COLO668 (cell line): ENCODE results near the gene ARHGAP44.

Experiments
- DNase-seq: peaks from one replicate; lab custom pipeline; 2025; ENCODE audit not compliant: unreplicated experiment; lab: John Stamatoyannopoulos, UW

The ARHGAP44 gene

DNA sequence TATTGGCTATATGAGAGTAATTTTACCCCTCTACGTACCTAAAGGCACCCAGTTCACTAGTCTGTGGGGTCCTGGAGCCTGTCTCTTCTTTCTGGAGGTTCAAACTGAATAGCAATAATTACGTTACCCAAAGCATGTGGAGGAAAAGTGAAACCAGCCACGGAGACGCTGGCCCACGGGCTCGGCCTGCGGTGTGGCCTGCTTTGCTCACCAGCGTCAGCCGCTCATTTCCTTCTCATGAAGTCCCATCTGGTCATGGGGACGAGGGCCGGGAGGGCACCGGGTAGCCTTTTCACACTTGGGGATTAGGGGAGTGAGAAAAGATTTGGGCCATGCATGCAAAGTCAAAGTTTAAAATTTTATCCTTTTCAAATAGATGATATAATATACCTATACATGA is 201.6 kb downstream of the ARHGAP44 start:
- DNase-seq: no peak

- DNase-seq: no peak
Measured at GRCh38 chr17:12992676-12993075, 203.4 kb downstream of the ARHGAP44 start.

DNA sequence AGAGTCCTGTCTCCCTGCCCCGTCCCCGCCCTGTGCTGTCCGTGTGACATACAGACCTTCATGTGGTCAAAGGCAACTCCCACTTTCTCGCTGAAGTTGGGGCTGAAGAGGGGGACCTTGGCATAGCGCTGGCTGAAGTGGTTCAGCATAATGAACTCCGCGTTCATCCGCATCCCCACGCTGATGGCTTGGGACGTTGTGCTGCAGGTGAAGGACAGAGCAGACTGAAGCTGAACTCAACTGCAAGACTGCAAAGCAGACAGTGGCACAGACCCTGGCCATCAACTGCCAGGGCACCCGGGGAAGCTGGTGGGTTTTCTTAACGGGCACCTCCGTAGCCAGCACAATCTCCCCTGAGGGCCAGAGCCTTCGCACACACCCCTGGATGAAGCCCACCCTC is 204.3 kb downstream of the ARHGAP44 start:
- DNase-seq: no peak

DNA sequence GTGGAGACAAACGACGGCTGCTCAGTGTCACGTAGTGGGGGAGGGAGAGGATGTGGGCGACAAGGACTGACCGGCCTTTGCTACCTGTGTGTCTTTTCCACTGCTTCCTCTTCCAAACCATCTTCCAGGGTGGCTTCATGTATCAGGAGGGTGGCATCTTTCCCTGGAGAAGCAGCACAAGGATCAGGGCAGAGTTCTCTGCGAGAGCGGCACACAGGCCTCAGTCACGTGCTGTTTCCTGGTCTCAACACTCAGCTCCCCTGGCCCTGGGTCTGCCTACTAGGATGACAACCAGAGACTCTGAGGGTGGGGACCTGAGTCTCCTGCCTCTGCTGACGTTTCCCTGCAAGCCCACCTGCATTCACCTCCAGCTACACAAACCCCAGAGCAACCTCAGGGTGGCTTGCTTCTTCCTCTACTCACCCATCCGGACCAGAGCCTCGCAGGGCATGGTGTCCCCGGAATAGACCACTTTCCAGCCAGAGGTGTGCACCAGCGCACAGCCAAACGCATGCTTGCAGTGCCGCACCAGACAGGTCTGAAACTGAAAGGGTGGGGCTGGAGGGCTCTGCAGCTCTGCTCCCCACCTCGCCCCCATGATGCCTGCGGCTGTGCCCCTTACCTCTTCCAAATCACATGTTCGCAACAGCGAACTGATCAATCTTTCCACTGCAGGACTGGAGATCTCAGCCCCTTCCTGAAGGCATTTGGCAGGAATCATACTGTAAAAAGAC is 205.2 kb downstream of the ARHGAP44 start:
- no peak for DNase-seq

GRCh38 chr17:12995106-12995895 is 206.0 kb downstream of the ARHGAP44 start:
- DNase-seq: no peak

DNA sequence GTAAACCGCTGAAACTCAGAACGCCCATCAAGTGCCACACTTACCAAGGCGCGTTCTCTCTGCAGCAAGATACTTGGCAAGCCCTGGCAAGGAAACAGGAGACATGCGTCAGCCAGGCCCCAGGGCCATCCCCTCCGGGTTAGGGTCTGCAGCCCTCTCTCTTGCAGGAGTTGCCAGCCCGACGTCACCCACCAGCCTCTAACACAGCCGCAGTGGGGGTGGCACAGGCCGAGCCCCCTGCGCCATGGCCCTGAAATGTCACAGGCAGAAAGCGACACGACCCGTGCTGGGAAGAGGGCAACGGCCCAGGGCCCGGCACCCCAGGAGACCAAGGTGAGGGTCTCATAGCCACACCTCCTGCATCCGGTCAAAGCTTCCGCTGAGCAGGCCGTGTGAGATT is 206.6 kb downstream of the ARHGAP44 start:
- no peak for DNase-seq

DNA sequence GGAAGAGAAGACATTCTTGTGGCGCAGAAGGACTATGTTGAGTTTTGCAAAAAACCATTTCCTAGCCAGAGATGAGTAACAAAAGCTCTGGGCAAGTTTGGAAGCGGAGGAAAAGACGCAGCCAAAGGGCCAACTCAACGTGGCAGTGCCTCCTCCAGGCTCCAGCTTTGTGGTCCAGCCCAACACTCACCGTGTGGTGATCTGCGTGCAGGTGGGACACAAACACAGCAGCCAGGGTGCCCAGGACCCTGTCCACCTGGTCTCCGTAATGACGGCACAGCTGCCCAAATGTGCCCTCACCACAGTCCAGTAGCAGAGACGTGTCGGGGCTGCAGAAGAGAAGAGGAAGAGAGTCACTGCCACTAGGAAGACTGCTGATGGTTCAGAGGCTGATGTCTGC is 207.1 kb downstream of the ARHGAP44 start:
- DNase-seq: no peak

- no peak for DNase-seq
Measured at GRCh38 chr17:12996941-12997340, 207.6 kb downstream of the ARHGAP44 start.

DNA sequence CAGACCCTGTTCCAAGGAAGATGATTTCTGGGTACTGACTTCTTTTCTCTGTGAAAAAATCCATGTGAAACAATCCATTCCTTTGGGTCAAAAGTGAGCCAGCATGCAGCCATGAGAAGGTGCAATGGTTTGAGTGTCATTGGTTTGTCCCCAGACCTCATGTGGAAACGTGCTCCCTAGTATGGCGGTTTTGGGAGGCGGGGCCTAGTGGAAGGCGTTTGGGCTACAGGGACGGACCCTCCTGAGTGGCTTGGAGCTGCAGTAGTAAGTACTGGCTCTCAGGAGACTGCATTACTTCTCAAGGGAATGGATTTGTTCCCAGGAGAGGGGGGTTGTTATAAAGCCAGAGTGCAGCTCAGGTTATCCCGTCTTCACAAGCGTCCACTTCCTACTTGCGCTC is 209.2 kb downstream of the ARHGAP44 start:
- DNase-seq: no peak

DNA sequence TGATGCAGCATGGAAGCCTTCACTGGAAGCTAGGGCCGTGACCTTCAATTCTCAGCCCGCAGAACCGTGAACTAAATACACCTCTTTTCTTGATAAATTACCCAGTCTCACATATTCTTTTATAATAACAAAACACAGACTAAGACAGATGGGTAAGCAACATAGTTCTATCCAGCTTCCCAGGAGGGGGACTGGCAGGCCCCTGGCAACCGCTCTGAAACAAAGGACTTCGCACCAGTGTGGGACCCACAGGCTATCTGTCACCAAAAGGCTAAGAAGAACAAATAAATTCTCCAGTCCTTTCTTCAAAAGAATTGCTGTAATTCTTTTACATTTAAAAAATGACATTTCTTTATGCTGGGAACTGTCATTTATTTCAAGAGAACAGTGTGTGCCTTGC is 209.6 kb downstream of the ARHGAP44 start:
- no peak for DNase-seq

DNA sequence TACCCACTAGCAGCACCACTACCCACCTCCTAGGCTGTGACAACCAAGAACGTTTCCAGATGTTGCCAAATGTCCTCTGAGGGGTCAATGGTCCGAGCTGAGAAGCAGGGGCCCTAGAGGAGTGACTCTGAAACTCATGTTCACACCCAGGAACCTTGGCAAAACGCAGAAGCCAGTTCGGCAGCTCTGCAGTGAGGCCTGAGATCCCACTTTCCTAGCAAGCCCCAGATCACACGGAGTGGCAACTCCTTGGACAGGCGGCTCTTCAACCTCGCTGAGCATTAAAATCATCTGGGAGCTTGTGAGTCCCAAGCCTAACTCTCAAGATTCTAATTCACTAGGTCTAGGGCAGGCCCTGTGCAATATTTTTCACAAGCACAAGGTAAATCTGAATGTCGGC is 211.3 kb downstream of the ARHGAP44 start:
- DNase-seq: no peak

GRCh38 chr17:13001991-13002615 is 212.8 kb downstream of the ARHGAP44 start:
- peak; percentile 53 for DNase-seq

DNA sequence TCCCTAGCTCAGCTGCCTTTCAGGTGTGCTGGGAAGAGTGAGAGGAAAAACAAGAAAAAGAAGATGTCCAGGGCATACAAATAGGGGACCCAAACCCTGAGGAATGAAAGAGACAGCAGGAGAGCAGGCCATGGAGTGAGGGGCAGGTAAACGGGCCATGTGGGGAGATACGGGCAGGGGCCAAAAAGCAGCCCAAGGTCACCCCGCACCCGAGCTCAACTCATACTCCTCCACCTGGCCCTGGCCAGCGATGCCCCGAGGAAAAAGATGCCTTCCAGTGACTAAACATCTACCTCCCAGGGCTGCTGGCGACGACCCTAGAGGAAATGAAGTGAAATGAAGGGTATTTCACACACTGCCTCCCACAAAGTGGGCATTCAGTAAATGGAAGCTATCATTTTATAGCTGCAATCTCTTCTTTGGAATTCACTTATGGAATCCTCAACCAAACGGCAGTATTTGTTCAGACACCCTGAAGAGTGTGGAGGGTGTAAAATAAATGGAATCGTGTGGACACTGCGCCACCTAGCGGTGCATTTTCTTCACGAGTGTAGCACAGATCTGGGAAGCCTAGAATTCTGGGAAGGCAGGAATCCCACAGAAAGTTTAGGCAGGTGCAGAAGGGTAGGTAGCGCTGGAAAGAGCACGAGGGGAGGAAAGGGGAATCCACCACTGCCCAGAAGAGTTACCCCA is 213.6 kb downstream of the ARHGAP44 start:
- peak; percentile 63 for DNase-seq

DNA sequence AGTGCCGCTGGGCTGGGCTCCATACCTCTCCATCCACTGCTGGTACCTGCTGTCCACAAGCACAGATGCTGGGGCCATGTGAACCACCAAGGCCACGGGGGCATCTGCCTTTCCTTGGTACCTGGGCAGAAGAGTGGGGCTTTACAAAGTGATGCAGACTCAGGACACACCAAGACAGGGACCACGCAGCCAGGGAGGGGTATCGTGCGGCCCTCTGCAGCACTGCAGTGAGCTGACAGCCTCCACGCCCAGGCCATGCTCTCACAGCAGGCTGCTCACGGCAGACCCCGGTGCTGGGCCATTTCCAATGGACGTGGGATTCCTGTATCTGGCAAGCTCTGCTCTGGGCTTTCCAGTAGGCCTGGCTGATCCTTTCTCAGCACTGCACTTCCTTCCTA is 214.2 kb downstream of the ARHGAP44 start:
- no peak for DNase-seq

DNA sequence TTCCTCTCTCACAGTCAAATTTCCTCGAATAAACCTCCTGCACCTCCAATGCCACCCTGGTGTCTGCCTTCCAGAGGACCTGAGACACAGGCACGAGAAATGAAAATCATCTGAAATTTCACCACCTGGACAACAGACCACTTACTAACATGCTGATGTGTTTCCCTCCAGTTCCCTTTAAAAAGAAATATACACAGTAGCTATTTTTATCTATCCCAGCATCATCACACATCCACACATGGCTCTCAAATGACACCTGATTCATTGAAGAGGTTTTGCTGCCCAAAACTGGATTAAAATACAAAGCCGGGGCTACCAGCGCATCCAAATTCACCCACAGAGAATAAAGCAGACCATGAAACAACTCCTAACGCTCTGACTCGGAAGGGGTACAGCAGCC is 214.6 kb downstream of the ARHGAP44 start:
- no peak for DNase-seq

GRCh38 chr17:13004336-13004735 is 215.0 kb downstream of the ARHGAP44 start:
- DNase-seq: no peak

- DNase-seq: no peak
Measured at GRCh38 chr17:13005530-13005929, 216.2 kb downstream of the ARHGAP44 start.

GRCh38 chr17:13008461-13008860 is 219.2 kb downstream of the ARHGAP44 start:
- DNase-seq: no peak

- DNase-seq: no peak
Measured at GRCh38 chr17:13010959-13011358, 221.7 kb downstream of the ARHGAP44 start.

DNA sequence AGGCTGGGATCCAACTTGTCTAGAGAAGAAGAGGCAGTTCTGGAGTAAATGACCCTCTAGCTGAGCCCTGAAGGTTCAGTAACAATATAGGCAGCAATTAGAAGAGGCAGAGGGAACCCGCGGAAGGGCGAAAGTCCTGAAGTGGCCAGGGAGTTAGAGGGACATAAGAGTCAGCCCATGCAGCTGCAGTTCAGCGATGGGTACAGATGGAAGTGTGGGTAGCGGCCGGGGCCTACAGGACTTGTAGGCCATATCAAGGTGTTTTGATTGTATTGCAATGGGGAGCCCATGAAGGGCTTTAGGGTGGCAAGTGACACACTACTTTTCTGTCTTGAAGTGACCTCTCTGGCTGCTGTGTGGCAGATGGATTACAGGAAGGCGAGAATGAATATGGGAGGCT is 225.5 kb downstream of the ARHGAP44 start:
- DNase-seq: no peak

- no peak for DNase-seq
Measured at GRCh38 chr17:13016881-13017654, 227.8 kb downstream of the ARHGAP44 start.
